HEK293 (cell line): ENCODE results near the gene LRP3.

ENCODE experiments used
- EGR2 ChIP-seq: fragments of 450-650 bp; formaldehyde crosslinking; IDR thresholded peaks from 2 replicates; pipeline ENCODE4 v1.5.1; 2016; ENCODE audit warnings: low read depth, missing biosample characterization, missing genetic modification characterization
- FEZF1 ChIP-seq: fragments of 450-650 bp; formaldehyde crosslinking; IDR thresholded peaks from 2 replicates; pipeline ENCODE4 v1.5.1; 2016; ENCODE audit warnings: missing biosample characterization, missing genetic modification characterization
- HOXC10 ChIP-seq: sonication (generic); formaldehyde crosslinking; IDR thresholded peaks from 2 replicates; pipeline ENCODE4 v1.8.1; 2023; ENCODE audit warnings: mild to moderate bottlenecking, missing genetic modification reagents
- OVOL3 ChIP-seq: fragments of 450-650 bp; formaldehyde crosslinking; IDR thresholded peaks from 2 replicates; pipeline ENCODE4 v1.5.1; 2016; ENCODE audit warnings: missing biosample characterization, missing genetic modification characterization
- PATZ1 ChIP-seq: fragments of 450-650 bp; formaldehyde crosslinking; IDR thresholded peaks from 2 replicates; pipeline ENCODE4 v1.5.1; 2016; ENCODE audit warnings: missing biosample characterization, missing genetic modification characterization
- PRDM2 ChIP-seq: fragments of 450-650 bp; formaldehyde crosslinking; IDR thresholded peaks from 2 replicates; pipeline ENCODE4 v1.5.1; 2016; ENCODE audit warnings: missing biosample characterization, missing genetic modification characterization, borderline replicate concordance
- SP2 ChIP-seq: fragments of 450-650 bp; formaldehyde crosslinking; IDR thresholded peaks from 2 replicates; pipeline ENCODE4 v1.5.1; 2016; ENCODE audit warnings: missing biosample characterization, missing genetic modification characterization
- TSHZ1 ChIP-seq: fragments of 450-650 bp; formaldehyde crosslinking; IDR thresholded peaks from 2 replicates; pipeline ENCODE4 v1.5.1; 2016; ENCODE audit warnings: missing biosample characterization, missing genetic modification characterization, borderline replicate concordance
- ZBTB17 ChIP-seq: fragments of 450-650 bp; formaldehyde crosslinking; IDR thresholded peaks from 2 replicates; pipeline ENCODE4 v1.5.1; 2016; ENCODE audit warnings: missing biosample characterization, missing genetic modification characterization
- ZBTB21 ChIP-seq: fragments of 450-650 bp; formaldehyde crosslinking; IDR thresholded peaks from 2 replicates; pipeline ENCODE4 v1.5.1; 2017; ENCODE audit warnings: missing biosample characterization, missing genetic modification characterization
- ZNF10 ChIP-seq: fragments of 450-650 bp; formaldehyde crosslinking; IDR thresholded peaks from 2 replicates; pipeline ENCODE4 v1.5.1; 2017; ENCODE audit warnings: missing biosample characterization, missing genetic modification characterization
- ZNF132 ChIP-seq: fragments of 450-650 bp; formaldehyde crosslinking; IDR thresholded peaks from 2 replicates; pipeline ENCODE4 v1.5.1; 2017; ENCODE audit warnings: missing biosample characterization, missing genetic modification characterization, borderline replicate concordance
- ZNF221 ChIP-seq: fragments of 450-650 bp; formaldehyde crosslinking; IDR thresholded peaks from 2 replicates; pipeline ENCODE4 v1.5.1; 2017; ENCODE audit warnings: missing biosample characterization, missing genetic modification characterization, borderline replicate concordance
- ZNF24 ChIP-seq: fragments of 450-650 bp; formaldehyde crosslinking; IDR thresholded peaks from 2 replicates; pipeline ENCODE4 v1.5.1; 2016; ENCODE audit warnings: missing biosample characterization, missing genetic modification characterization
- ZNF324 ChIP-seq: fragments of 450-650 bp; formaldehyde crosslinking; IDR thresholded peaks from 2 replicates; pipeline ENCODE4 v1.5.1; 2016; ENCODE audit warnings: missing biosample characterization, missing genetic modification characterization
- ZNF341 ChIP-seq: fragments of 450-650 bp; formaldehyde crosslinking; IDR thresholded peaks from 2 replicates; pipeline ENCODE4; 2016; ENCODE audit warnings: low read depth, missing biosample characterization, missing genetic modification characterization
- ZNF354C ChIP-seq: fragments of 450-650 bp; formaldehyde crosslinking; IDR thresholded peaks from 2 replicates; pipeline ENCODE4 v1.5.1; 2016; ENCODE audit warnings: missing biosample characterization, missing genetic modification characterization, low read depth, borderline replicate concordance
- ZNF394 ChIP-seq: fragments of 450-650 bp; formaldehyde crosslinking; IDR thresholded peaks from 2 replicates; pipeline ENCODE4 v1.5.1; 2016; ENCODE audit warnings: missing biosample characterization, missing genetic modification characterization, mild to moderate bottlenecking, moderate library complexity, borderline replicate concordance
- ZNF404 ChIP-seq: fragments of 450-650 bp; formaldehyde crosslinking; IDR thresholded peaks from 2 replicates; pipeline ENCODE4 v1.5.1; 2017; ENCODE audit warnings: missing biosample characterization, missing genetic modification characterization
- ZNF610 ChIP-seq: fragments of 450-650 bp; formaldehyde crosslinking; IDR thresholded peaks from 2 replicates; pipeline ENCODE4 v1.5.1; 2016; ENCODE audit warnings: missing biosample characterization, missing genetic modification characterization, borderline replicate concordance
- ZNF626 ChIP-seq: fragments of 450-650 bp; sonication (Bioruptor Pico); formaldehyde crosslinking; IDR thresholded peaks from 2 replicates; pipeline ENCODE4 v1.5.1; 2018; ENCODE audit warnings: missing biosample characterization, missing genetic modification characterization, inconsistent platforms
- ZNF658 ChIP-seq: fragments of 450-650 bp; formaldehyde crosslinking; IDR thresholded peaks from 2 replicates; pipeline ENCODE4; 2016; ENCODE audit warnings: missing biosample characterization, missing genetic modification characterization
- ZNF664 ChIP-seq: fragments of 450-650 bp; formaldehyde crosslinking; IDR thresholded peaks from 2 replicates; pipeline ENCODE4 v1.5.1; 2016; ENCODE audit warnings: missing biosample characterization, missing genetic modification characterization
- ZNF768 ChIP-seq: fragments of 450-650 bp; formaldehyde crosslinking; IDR thresholded peaks from 2 replicates; pipeline ENCODE4 v1.5.1; 2018; ENCODE audit warnings: missing biosample characterization, mild to moderate bottlenecking, missing genetic modification characterization
- ZSCAN5A ChIP-seq: fragments of 450-650 bp; formaldehyde crosslinking; IDR thresholded peaks from 2 replicates; pipeline ENCODE4 v1.5.1; 2016; ENCODE audit warnings: missing biosample characterization, missing genetic modification characterization

LRP3 gene

GRCh38 chr19:33176670-33177416 lies 17.3 kb upstream of the LRP3 start (continued):
- TF ChIP-seq ZNF24 (tag by site-specific recombination) (peak; percentile 96), OVOL3 (no peak; the same call in 1 of the 2 replicates), ZNF324 (tag by site-specific recombination) (peak; percentile 98; the same call in 1 of the 2 replicates), ZNF132 (tag by site-specific recombination) (no peak), ZNF404 (tag by site-specific recombination) (no peak), HOXC10 (CRISPR knock-in tag) (no peak), ZNF221 (tag by site-specific recombination) (peak; percentile 96), ZBTB21 (peak; percentile 82; the same call in 1 of the 2 replicates), ZNF664 (tag by site-specific recombination) (no peak), ZNF341 (tag by site-specific recombination) (peak; percentile 17; the same call in 1 of the 2 replicates), ZNF610 (tag by site-specific recombination) (peak; percentile 93; the same call in 1 of the 2 replicates), ZNF354C (no peak), SP2 (tag by site-specific recombination) (peak; percentile 89), TSHZ1 (peak; percentile 68; the same call in 1 of the 2 replicates), EGR2 (tag by site-specific recombination) (no peak), ZNF626 (no peak), ZBTB17 (tag by site-specific recombination) (peak; percentile 98), PATZ1 (tag by site-specific recombination) (peak; percentile 100), ZNF394 (no peak; the same call in 1 of the 2 replicates), FEZF1 (tag by site-specific recombination) (no peak), ZNF768 (tag by site-specific recombination) (no peak), ZNF658 (tag by site-specific recombination) (no peak), ZSCAN5A (tag by site-specific recombination) (0 out of 2 replicates have a peak, but pooled peaks have one; percentile 16), PRDM2 (tag by site-specific recombination) (no peak), ZNF10 (tag by site-specific recombination) (no peak)
